Mononuclear cell (primary cell): ENCODE measurements around the gene SGIP1. TPM values are rescaled to one million over a fixed set of nuclear protein-coding genes. Genes with fewer than 3 reads are reported as not detected.

Experiments
- H3K27me3 ChIP-seq: 2 replicates; pipeline ENCODE4 v1.6.0; 2011; ENCODE audit warnings: low read length, control low read depth; ENCODE audit not compliant: insufficient read depth
- H3K4me1 ChIP-seq: 2 replicates; pipeline ENCODE4 v1.5.1; 2011; ENCODE audit warnings: mild to moderate bottlenecking, low read length, control low read depth; ENCODE audit not compliant: insufficient read depth
- H3K4me3 ChIP-seq: 2 replicates; pipeline ENCODE4 v1.5.1; 2011; ENCODE audit warnings: mild to moderate bottlenecking, low read length, moderate library complexity
- H3K9me3 ChIP-seq: 2 replicates; pipeline ENCODE4 v1.5.1; 2011; ENCODE audit warnings: low read depth, mild to moderate bottlenecking, control low read depth, low read length
- total RNA-seq: library from RNA; depleted of rRNA; stranded (reverse); fragments of >200 nt; gene quantifications from one replicate; pipeline ENCODE4 v1.2.3, GENCODE V29; 2012

The SGIP1 gene, protein sequence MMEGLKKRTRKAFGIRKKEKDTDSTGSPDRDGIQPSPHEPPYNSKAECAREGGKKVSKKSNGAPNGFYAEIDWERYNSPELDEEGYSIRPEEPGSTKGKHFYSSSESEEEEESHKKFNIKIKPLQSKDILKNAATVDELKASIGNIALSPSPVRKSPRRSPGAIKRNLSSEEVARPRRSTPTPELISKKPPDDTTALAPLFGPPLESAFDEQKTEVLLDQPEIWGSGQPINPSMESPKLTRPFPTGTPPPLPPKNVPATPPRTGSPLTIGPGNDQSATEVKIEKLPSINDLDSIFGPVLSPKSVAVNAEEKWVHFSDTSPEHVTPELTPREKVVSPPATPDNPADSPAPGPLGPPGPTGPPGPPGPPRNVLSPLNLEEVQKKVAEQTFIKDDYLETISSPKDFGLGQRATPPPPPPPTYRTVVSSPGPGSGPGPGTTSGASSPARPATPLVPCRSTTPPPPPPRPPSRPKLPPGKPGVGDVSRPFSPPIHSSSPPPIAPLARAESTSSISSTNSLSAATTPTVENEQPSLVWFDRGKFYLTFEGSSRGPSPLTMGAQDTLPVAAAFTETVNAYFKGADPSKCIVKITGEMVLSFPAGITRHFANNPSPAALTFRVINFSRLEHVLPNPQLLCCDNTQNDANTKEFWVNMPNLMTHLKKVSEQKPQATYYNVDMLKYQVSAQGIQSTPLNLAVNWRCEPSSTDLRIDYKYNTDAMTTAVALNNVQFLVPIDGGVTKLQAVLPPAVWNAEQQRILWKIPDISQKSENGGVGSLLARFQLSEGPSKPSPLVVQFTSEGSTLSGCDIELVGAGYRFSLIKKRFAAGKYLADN
- 0.10 TPM for total RNA-seq

DNA sequence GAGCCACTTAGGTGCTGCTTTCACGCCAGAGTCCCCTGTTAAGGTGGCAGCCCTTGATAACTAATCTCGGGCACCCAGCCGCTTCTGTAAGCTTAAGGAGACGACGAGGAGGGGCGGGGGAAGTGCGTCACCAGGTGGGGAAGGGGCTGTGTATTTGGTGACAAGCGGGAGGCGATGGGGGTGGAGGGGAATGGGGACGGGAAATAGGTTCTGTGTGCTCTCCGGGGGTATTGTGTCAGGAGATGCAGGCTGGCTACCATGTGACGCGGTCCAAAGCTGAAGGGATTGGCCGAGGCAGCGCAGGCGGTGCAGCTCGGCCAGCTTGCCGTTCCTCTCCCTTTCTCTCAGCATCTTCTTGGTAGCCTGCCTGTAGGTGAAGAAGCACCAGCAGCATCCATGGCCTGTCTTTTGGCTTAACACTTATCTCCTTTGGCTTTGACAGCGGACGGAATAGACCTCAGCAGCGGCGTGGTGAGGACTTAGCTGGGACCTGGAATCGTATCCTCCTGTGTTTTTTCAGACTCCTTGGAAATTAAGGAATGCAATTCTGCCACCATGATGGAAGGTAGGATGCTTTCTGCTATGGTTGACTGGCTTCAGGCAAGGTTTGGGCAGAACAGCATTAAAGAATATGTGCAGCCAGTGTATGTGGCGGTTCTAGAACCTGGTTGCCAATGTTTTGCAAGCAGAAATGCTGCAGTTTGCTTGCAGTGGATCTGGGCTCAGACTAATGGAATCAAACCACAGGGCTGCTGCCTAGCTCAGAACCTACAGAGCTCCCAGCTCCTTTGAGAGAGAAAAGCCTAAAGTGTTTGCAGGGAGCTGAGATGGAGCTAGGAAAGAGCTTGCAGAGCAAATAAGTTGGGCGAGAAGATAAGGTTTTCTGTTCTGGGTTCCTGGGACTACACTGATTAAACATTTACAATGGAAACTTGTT lies at the start of gene SGIP1:
Gene SGIP1, plus strand, starts transcription at position 350 of the 937 bp plus-strand sequence. Its CDS starts 206 bp downstream, at position 556.
- peaks cover 15% of the 10 kb centered on the region for H3K4me1 ChIP-seq
- H3K9me3 ChIP-seq, result no peaks in the 10 kb centered on the region
- peaks cover 30% of the 10 kb centered on the region for H3K27me3 ChIP-seq
- H3K4me3 ChIP-seq, result peak within 1 kb of the TSS; percentile 14

- Histone ChIP-seq H3K4me1 (peaks cover 6% of the 10 kb centered on the region), H3K27me3 (no peaks in the 10 kb centered on the region), H3K4me3 (no peak overlapping the region), H3K9me3 (no peaks in the 10 kb centered on the region)
Observed at GRCh38 chr1:66489151-66489550, 44.8 kb upstream of the SGIP1 start.

- Histone ChIP-seq H3K9me3 (no peaks in the 10 kb centered on the region), H3K4me3 (no peak overlapping the region), H3K4me1 (peaks cover 6% of the 10 kb centered on the region), H3K27me3 (no peaks in the 10 kb centered on the region)
Observed at GRCh38 chr1:66489972-66490601, 43.9 kb upstream of the SGIP1 start.

DNA sequence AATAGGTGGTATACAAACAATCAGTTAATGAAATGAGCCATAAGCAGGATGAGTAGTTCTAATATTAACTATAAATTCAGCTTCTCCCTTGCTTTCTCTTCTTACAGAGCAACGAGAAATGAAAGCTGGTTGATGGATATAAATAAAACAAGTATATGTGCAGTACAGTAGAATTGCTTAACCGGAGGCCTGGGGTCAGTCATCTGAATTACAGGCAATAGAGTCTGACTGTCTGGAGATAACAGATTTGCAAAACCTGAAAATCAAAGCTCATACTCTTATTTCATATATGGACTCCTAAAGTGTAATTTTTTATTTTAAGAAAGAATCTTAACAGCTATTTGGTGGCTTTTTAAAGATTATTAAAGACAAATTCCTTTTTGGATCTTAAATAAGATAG lies 43.1 kb upstream of the SGIP1 start:
- no peaks in the 10 kb centered on the region for H3K27me3 ChIP-seq
- H3K4me1 ChIP-seq, result peaks cover 6% of the 10 kb centered on the region
- H3K4me3 ChIP-seq, result no peak overlapping the region
- H3K9me3 ChIP-seq, result no peaks in the 10 kb centered on the region

DNA sequence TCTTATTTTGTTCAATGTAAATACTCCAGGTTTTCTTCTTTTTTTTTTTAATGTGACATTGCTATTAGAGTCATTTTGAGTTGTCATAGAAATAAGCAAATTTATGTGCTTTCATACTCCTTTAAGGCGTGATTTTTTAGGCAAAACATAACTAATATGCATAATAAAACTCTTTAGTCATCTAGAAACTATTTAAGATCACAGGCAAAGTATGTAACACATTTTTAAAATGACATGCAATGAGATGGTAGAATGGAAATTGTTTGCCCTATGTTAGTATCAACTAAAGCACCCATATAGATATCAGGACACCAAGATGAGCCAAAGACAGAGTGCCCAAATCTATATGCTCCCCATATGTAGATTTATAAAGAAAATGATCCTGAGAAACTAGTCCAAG lies 41.5 kb upstream of the SGIP1 start:
- Histone ChIP-seq H3K9me3 (no peaks in the 10 kb centered on the region), H3K27me3 (no peaks in the 10 kb centered on the region), H3K4me1 (peaks cover 6% of the 10 kb centered on the region), H3K4me3 (no peak overlapping the region)

GRCh38 chr1:66493731-66494130 lies 40.2 kb upstream of the SGIP1 start:
- no peak overlapping the region for H3K4me3 ChIP-seq

GRCh38 chr1:66494482-66494881 lies 39.5 kb upstream of the SGIP1 start:
- Histone ChIP-seq H3K4me3 (no peak overlapping the region), H3K27me3 (no peaks in the 10 kb centered on the region), H3K9me3 (no peaks in the 10 kb centered on the region), H3K4me1 (peaks cover 6% of the 10 kb centered on the region)

More at GRCh38 chr1:66493731-66494130, 40.2 kb upstream of the SGIP1 start:
- peaks cover 6% of the 10 kb centered on the region for H3K4me1 ChIP-seq
- H3K27me3 ChIP-seq, result no peaks in the 10 kb centered on the region
- no peaks in the 10 kb centered on the region for H3K9me3 ChIP-seq

- Histone ChIP-seq H3K27me3 (no peaks in the 10 kb centered on the region), H3K4me1 (no peaks in the 10 kb centered on the region), H3K4me3 (no peak overlapping the region), H3K9me3 (no peaks in the 10 kb centered on the region)
Observed at GRCh38 chr1:66495495-66495894, 38.5 kb upstream of the SGIP1 start.

GRCh38 chr1:66497910-66498309 lies 36.0 kb upstream of the SGIP1 start:
- Histone ChIP-seq H3K9me3 (no peaks in the 10 kb centered on the region), H3K27me3 (no peaks in the 10 kb centered on the region), H3K4me1 (no peaks in the 10 kb centered on the region)

DNA sequence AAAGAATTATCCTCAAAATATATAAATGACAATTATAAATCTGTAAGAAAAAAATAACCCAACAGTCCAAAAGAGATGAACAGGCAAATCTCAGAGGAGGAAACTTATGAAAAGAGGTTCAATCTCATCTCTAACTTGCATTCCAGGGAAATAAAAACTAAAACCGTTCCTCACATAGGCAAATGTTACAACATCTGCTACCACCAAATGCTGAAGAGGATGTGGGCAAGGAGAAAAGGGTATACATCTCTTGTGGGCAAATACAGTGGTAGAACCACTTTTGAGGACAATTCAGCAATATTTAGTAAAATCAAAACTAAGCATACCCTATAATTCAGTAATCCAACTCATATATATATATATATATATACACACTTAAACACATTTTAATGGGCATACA lies 33.7 kb upstream of the SGIP1 start:
- Histone ChIP-seq H3K9me3 (no peaks in the 10 kb centered on the region), H3K4me3 (no peak overlapping the region), H3K27me3 (no peaks in the 10 kb centered on the region), H3K4me1 (no peaks in the 10 kb centered on the region)

More at GRCh38 chr1:66497910-66498309, 36.0 kb upstream of the SGIP1 start:
- H3K4me3 ChIP-seq, result no peak overlapping the region

DNA sequence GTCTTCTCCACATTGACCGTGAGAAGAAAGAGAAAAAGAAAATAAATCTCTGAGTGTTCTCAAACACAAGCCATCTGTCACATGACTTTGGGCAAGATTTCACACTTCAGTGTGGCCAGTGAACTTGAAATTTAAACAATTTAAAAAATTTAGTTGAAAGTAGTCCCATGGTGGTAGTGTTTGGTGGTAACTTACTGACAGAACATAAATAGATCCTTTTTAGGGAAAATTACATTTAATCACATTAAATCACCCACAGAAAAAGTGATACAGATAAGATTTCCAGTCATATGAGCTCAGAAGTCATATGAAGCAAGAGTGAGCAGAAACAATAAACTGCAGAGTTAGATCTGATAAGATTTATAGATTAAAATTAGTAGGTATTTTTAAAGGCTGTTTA lies 31.9 kb upstream of the SGIP1 start:
- Histone ChIP-seq H3K4me1 (no peaks in the 10 kb centered on the region), H3K27me3 (no peaks in the 10 kb centered on the region), H3K9me3 (no peaks in the 10 kb centered on the region), H3K4me3 (no peak overlapping the region)

- Histone ChIP-seq H3K27me3 (no peaks in the 10 kb centered on the region), H3K4me1 (no peaks in the 10 kb centered on the region), H3K4me3 (no peak overlapping the region), H3K9me3 (no peaks in the 10 kb centered on the region)
Observed at GRCh38 chr1:66503841-66504470, 30.0 kb upstream of the SGIP1 start.

DNA sequence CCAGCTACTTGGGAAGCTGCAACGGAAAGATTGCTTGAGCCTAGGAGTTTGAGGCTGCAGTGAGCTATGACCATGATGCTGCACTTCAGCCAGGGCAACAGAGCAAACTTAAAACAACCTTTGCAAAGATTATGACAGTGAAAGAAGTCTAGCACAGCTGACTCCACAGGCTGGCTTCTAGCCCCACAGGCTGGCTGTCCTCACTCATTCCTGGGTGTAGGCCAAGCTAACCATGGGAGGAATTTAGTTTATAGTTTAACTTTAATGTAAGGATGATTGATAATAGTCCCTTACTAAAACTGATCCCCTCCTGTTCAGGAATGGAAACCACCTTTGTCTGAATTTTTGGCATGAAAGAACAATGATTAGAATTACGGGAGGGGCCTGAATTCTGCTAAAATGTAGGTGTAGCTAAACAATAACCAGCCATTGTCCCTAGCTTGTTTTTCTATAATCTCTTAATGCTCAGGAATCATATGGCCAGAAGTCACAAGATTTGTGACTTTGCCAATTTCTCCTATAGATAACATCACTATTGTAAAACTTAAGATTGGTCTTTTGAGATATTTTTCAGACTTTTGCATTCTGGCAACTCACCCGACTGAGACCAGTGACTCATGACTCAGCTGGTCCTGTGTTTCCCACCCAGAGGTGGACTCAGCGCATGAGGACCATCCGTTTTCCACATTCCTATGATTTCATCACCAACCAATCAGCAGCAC lies 28.1 kb upstream of the SGIP1 start:
- Histone ChIP-seq H3K27me3 (no peaks in the 10 kb centered on the region), H3K4me1 (no peaks in the 10 kb centered on the region), H3K9me3 (no peaks in the 10 kb centered on the region), H3K4me3 (no peak overlapping the region)
